A549 (cell line): ENCODE data around the gene TMEM91. TPM values are rescaled to one million over a fixed set of nuclear protein-coding genes. Genes with fewer than 3 reads are reported as not detected.

Source experiments
- CBX8 ChIP-seq: fragments of 200-600 bp; sonication (generic); IDR thresholded peaks from 2 replicates; pipeline ENCODE4 v1.6.1; 2016
- CEBPB ChIP-seq, 2 experiments: fragments of >200 bp in 1 of 2; sonication (Bioruptor Twin) in 1 of 2; formaldehyde crosslinking in 1 of 2; IDR thresholded peaks; 2 replicates each; pipeline ENCODE4 v1.6.1; 2012 to 2016
- FOSL2 ChIP-seq, 2 experiments: fragments of 450-650 bp in 1 of 2; fragments of >200 bp in 1 of 2; sonication (Bioruptor Twin) in 1 of 2; formaldehyde crosslinking; IDR thresholded peaks; 2 replicates each; pipeline versions ENCODE4 v1.5.0 to v1.6.1; 2016 to 2020; ENCODE audit warnings: mild to moderate bottlenecking in 1 of 2, moderate library complexity in 1 of 2
- HOXB13 ChIP-seq: fragments of 250-450 bp; sonication (Bioruptor Pico); IDR thresholded peaks from 2 replicates; pipeline ENCODE4 v1.5.0; 2020; ENCODE audit warnings: low read depth, mild to moderate bottlenecking, moderate library complexity
- RARB ChIP-seq: fragments of 250-450 bp; sonication (Bioruptor Pico); IDR thresholded peaks from 2 replicates; pipeline ENCODE4 v1.8.0; 2021; ENCODE audit warnings: mild to moderate bottlenecking, moderate library complexity
- polyA plus RNA-seq, 4 experiments: library from polyadenylated mRNA; depleted of rRNA in 3 of 4; stranded (reverse); fragments of >200 nt; fragmentation: RNase III in 1 of 4; extraction: RNeasy Plus Mini Kit Qiagen cat#74134 plus additional on column Dnase treatment in 1 of 4; gene quantifications; 2 replicates in 3 of 4; 3 replicates in 1 of 4; pipeline ENCODE4 v1.2.3, GENCODE V29; 2011 to 2017
- TF ChIP-seq, protein P1 (sequence below): fragments of 250-450 bp; sonication (Bioruptor Pico); IDR thresholded peaks from 2 replicates; pipeline ENCODE4 v1.5.0; 2021; ENCODE audit warnings: mild to moderate bottlenecking, moderate library complexity, borderline replicate concordance
- TF ChIP-seq, protein P2 (sequence below): fragments of 250-450 bp; sonication (Bioruptor Pico); IDR thresholded peaks from 2 replicates; pipeline ENCODE4 v1.5.0; 2020; ENCODE audit warnings: low read depth, mild to moderate bottlenecking, moderate library complexity
- TF ChIP-seq, protein P3 (sequence below): IDR thresholded peaks from 2 replicates; pipeline ENCODE4 v1.6.1; 2012

The TMEM91 gene
- polyA plus RNA-seq, 2 of the 4 experiments (the other 2 are of a cell fraction): 4.0 to 5.2 TPM

DNA sequence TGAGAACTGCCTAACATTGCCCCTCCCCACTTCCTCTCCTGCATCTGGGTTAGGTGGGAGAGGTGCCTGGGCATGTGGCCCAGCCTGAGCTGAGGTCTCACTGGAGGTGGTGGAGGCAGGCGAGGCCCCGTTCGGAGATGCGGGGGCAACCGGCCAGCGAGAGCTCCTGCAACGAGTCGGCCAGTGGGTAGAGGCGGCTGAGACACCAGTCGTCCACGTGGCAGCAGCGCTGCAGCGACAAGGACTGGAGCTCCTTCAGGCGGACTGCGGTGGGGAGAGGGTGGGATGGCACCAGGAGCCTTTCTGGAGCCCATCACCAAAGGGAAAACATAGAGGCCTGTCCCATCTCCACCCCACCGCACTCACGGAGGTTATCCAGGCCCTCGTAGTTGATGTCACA, 56.8 kb downstream of the TMEM91 start (continued):
- TF ChIP-seq, protein P1, sequence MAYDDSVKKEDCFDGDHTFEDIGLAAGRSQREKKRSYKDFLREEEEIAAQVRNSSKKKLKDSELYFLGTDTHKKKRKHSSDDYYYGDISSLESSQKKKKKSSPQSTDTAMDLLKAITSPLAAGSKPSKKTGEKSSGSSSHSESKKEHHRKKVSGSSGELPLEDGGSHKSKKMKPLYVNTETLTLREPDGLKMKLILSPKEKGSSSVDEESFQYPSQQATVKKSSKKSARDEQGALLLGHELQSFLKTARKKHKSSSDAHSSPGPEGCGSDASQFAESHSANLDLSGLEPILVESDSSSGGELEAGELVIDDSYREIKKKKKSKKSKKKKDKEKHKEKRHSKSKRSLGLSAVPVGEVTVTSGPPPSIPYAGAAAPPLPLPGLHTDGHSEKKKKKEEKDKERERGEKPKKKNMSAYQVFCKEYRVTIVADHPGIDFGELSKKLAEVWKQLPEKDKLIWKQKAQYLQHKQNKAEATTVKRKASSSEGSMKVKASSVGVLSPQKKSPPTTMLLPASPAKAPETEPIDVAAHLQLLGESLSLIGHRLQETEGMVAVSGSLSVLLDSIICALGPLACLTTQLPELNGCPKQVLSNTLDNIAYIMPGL (CRISPR knock-in tag): no peak
- TF ChIP-seq HOXB13 (CRISPR knock-in tag) (no peak), CBX8 (no peak), CEBPB (IDR thresholded peaks at IDR 0.05) (no peak), FOSL2 (IDR thresholded peaks at IDR 0.05) (no peak), FOSL2 (CRISPR knock-in tag; IDR thresholded peaks at IDR 0.05) (no peak), RARB (CRISPR knock-in tag) (no peak)
- TF ChIP-seq, protein P2, sequence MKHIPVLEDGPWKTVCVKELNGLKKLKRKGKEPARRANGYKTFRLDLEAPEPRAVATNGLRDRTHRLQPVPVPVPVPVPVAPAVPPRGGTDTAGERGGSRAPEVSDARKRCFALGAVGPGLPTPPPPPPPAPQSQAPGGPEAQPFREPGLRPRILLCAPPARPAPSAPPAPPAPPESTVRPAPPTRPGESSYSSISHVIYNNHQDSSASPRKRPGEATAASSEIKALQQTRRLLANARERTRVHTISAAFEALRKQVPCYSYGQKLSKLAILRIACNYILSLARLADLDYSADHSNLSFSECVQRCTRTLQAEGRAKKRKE: no peak
- TF ChIP-seq, protein P3, sequence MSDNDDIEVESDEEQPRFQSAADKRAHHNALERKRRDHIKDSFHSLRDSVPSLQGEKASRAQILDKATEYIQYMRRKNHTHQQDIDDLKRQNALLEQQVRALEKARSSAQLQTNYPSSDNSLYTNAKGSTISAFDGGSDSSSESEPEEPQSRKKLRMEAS: no peak

Other genes with a start within 250 kb of the TMEM91 start
- gene CYP2S1, start 183.3 kb upstream of the TMEM91 start, polyA plus RNA-seq (2011; rRNA removed): 8.6 and 19.7 TPM in 2 replicates
- 25.2 to 28.1 TPM (median 26.6 TPM) in 3 replicates for gene CYP2S1, start 183.3 kb upstream of the TMEM91 start, polyA plus RNA-seq (2017; fragmentation: RNase III; extraction: RNeasy Plus Mini Kit Qiagen cat#74134 plus additional on column Dnase treatment)
- gene AXL, start 157.3 kb upstream of the TMEM91 start, polyA plus RNA-seq (2011; rRNA removed): 60.1 and 60.3 TPM in 2 replicates
- gene AXL, start 157.3 kb upstream of the TMEM91 start, polyA plus RNA-seq (2017; fragmentation: RNase III; extraction: RNeasy Plus Mini Kit Qiagen cat#74134 plus additional on column Dnase treatment): 45.4 to 69.4 TPM (median 47.8 TPM) in 3 replicates
- 89.5 and 117 TPM in 2 replicates for gene HNRNPUL1, start 112.2 kb upstream of the TMEM91 start, polyA plus RNA-seq (2011; rRNA removed)
- 272 to 278 TPM (median 273 TPM) in 3 replicates for gene HNRNPUL1, start 112.2 kb upstream of the TMEM91 start, polyA plus RNA-seq (2017; fragmentation: RNase III; extraction: RNeasy Plus Mini Kit Qiagen cat#74134 plus additional on column Dnase treatment)
- gene CCDC97, start 66.4 kb upstream of the TMEM91 start, polyA plus RNA-seq (2011; rRNA removed): 18.7 and 21.4 TPM in 2 replicates
- 26.8 to 29.2 TPM (median 27.6 TPM) in 3 replicates for gene CCDC97, start 66.4 kb upstream of the TMEM91 start, polyA plus RNA-seq (2017; fragmentation: RNase III; extraction: RNeasy Plus Mini Kit Qiagen cat#74134 plus additional on column Dnase treatment)
- 6.0 and 13.2 TPM in 2 replicates for gene TGFB1, start 22.6 kb upstream of the TMEM91 start, polyA plus RNA-seq (2011; rRNA removed)
- 63.4 to 86.4 TPM (median 83.2 TPM) in 3 replicates for gene TGFB1, start 22.6 kb upstream of the TMEM91 start, polyA plus RNA-seq (2017; fragmentation: RNase III; extraction: RNeasy Plus Mini Kit Qiagen cat#74134 plus additional on column Dnase treatment)
- 17.5 and 19.6 TPM in 2 replicates for gene B9D2, start 12.4 kb upstream of the TMEM91 start, polyA plus RNA-seq (2011; rRNA removed)
- gene B9D2, start 12.4 kb upstream of the TMEM91 start, polyA plus RNA-seq (2017; fragmentation: RNase III; extraction: RNeasy Plus Mini Kit Qiagen cat#74134 plus additional on column Dnase treatment): 22.5 to 26.1 TPM (median 24.4 TPM) in 3 replicates
- gene EXOSC5, start 20.8 kb downstream of the TMEM91 start, polyA plus RNA-seq (2011; rRNA removed): 63.7 and 72.3 TPM in 2 replicates
- 99.0 to 109 TPM (median 103 TPM) in 3 replicates for gene EXOSC5, start 20.8 kb downstream of the TMEM91 start, polyA plus RNA-seq (2017; fragmentation: RNase III; extraction: RNeasy Plus Mini Kit Qiagen cat#74134 plus additional on column Dnase treatment)
- 42.9 and 43.9 TPM in 2 replicates for gene BCKDHA, start 21.3 kb downstream of the TMEM91 start, polyA plus RNA-seq (2011; rRNA removed)
- 39.2 to 46.4 TPM (median 44.4 TPM) in 3 replicates for gene BCKDHA, start 21.3 kb downstream of the TMEM91 start, polyA plus RNA-seq (2017; fragmentation: RNase III; extraction: RNeasy Plus Mini Kit Qiagen cat#74134 plus additional on column Dnase treatment)
- not detected in 2 replicates for gene B3GNT8, start 50.8 kb downstream of the TMEM91 start, polyA plus RNA-seq (2011; rRNA removed)
- 0.11 to 0.20 TPM in 2 of 3 replicates, not detected in the other for gene B3GNT8, start 50.8 kb downstream of the TMEM91 start, polyA plus RNA-seq (2017; fragmentation: RNase III; extraction: RNeasy Plus Mini Kit Qiagen cat#74134 plus additional on column Dnase treatment)
- 128 and 132 TPM in 2 replicates for gene DMAC2, start 63.4 kb downstream of the TMEM91 start, polyA plus RNA-seq (2011; rRNA removed)
- 155 to 161 TPM (median 158 TPM) in 3 replicates for gene DMAC2, start 63.4 kb downstream of the TMEM91 start, polyA plus RNA-seq (2017; fragmentation: RNase III; extraction: RNeasy Plus Mini Kit Qiagen cat#74134 plus additional on column Dnase treatment)
- gene ERICH4, start 66.6 kb downstream of the TMEM91 start, polyA plus RNA-seq (2011; rRNA removed): 0.24 and 0.26 TPM in 2 replicates
- 0.10 TPM in 1 of 3 replicates, not detected in the others for gene ERICH4, start 66.6 kb downstream of the TMEM91 start, polyA plus RNA-seq (2017; fragmentation: RNase III; extraction: RNeasy Plus Mini Kit Qiagen cat#74134 plus additional on column Dnase treatment)
- gene CEACAM21, start 199.6 kb downstream of the TMEM91 start, polyA plus RNA-seq (2011; rRNA removed): not detected in 2 replicates
- not detected in 3 replicates for gene CEACAM21, start 199.6 kb downstream of the TMEM91 start, polyA plus RNA-seq (2017; fragmentation: RNase III; extraction: RNeasy Plus Mini Kit Qiagen cat#74134 plus additional on column Dnase treatment)